Endothelial cell (in vitro differentiated cells): ENCODE results near the gene EXOC2. TPM values are rescaled to one million over a fixed set of nuclear protein-coding genes. Genes with fewer than 3 reads are reported as not detected.

Experiments used
- DNase-seq: peaks from one replicate; pipeline ENCODE4 v3.0.0; 2021; ENCODE audit warnings: low spot score
- H3K27ac Mint-ChIP-seq: one replicate; pipeline ENCODE4 v1.8.0; 2021; ENCODE audit warnings: mixed read lengths, inconsistent platforms; ENCODE audit not compliant: unreplicated experiment
- H3K27me3 Mint-ChIP-seq: one replicate; pipeline ENCODE4 v1.8.0; 2021; ENCODE audit warnings: mild to moderate bottlenecking, moderate library complexity, mixed read lengths, inconsistent platforms; ENCODE audit not compliant: unreplicated experiment
- H3K36me3 Mint-ChIP-seq: one replicate; pipeline ENCODE4 v1.8.0; 2021; ENCODE audit warnings: mild to moderate bottlenecking, low read depth, mixed read lengths, inconsistent platforms; ENCODE audit not compliant: unreplicated experiment
- H3K4me1 Mint-ChIP-seq: one replicate; pipeline ENCODE4 v1.8.0; 2021; ENCODE audit warnings: mild to moderate bottlenecking, mixed read lengths, inconsistent platforms; ENCODE audit not compliant: unreplicated experiment
- H3K4me3 Mint-ChIP-seq: one replicate; pipeline ENCODE4 v1.8.0; 2021; ENCODE audit warnings: mild to moderate bottlenecking, mixed read lengths, inconsistent platforms; ENCODE audit not compliant: unreplicated experiment
- H3K9me3 Mint-ChIP-seq: one replicate; pipeline ENCODE4 v1.8.0; 2021; ENCODE audit warnings: mixed read lengths, inconsistent platforms; ENCODE audit not compliant: unreplicated experiment
- total RNA-seq: library from RNA; stranded (reverse); fragmentation: NEBNext Ultra II Directional; extraction: Animal tissue kit (Norgen Biotek cat#: 25700); gene quantifications from one replicate; pipeline ENCODE4 v1.2.1, GENCODE V29; 2021; ENCODE audit not compliant: unreplicated experiment
- TF ChIP-seq, protein P1 (sequence below): fragments of 200-600 bp; sonication (generic); IDR thresholded peaks from one replicate; pipeline ENCODE4 v1.5.0; 2021; ENCODE audit warnings: antibody characterized with exemption; ENCODE audit not compliant: unreplicated experiment

Gene EXOC2
- total RNA-seq, 1 donor from 2014 or later: 34.6 TPM

DNA sequence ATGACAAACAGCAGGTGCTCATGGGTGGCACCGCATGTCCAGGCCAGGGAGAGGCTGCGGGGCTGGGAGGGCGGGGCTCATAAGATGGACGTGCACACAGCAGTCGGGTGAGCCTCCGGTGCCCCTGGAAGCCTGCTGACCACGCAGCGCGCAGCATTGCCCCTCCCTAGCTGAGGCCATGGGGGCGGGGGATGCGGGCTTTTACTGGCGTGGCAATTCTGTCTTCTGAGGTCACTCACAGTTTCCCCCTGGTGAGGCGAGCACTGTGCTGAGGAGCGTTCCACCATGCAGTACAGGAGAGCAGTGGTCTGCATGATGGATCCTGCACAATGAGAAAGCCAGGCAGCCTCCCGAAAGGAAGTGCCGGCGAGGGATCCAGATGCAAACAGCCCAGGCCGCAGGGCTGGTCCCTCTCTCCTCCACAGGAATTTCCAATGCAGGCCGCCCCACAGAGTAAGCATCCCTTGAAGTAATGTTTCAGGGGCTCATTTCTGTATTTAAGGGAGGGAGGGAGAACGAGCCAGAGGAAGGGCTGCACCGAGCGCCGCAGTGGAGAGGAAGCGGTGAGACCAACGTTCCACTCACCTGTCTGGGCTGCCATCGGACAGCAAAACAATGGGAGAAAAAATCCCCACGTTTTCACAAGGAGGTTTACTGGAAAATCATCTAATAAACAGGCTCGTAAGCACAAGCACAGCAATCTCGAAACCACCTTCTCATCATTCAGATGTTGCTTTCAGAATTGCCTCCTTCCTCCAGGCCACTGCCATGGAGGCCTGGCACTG is 245.4 kb downstream of the EXOC2 start:
- peaks cover 8% of the 10 kb centered on the region for H3K36me3 Mint-ChIP-seq
- H3K9me3 Mint-ChIP-seq: peaks cover 5% of the 10 kb centered on the region
- TF ChIP-seq, protein P1, sequence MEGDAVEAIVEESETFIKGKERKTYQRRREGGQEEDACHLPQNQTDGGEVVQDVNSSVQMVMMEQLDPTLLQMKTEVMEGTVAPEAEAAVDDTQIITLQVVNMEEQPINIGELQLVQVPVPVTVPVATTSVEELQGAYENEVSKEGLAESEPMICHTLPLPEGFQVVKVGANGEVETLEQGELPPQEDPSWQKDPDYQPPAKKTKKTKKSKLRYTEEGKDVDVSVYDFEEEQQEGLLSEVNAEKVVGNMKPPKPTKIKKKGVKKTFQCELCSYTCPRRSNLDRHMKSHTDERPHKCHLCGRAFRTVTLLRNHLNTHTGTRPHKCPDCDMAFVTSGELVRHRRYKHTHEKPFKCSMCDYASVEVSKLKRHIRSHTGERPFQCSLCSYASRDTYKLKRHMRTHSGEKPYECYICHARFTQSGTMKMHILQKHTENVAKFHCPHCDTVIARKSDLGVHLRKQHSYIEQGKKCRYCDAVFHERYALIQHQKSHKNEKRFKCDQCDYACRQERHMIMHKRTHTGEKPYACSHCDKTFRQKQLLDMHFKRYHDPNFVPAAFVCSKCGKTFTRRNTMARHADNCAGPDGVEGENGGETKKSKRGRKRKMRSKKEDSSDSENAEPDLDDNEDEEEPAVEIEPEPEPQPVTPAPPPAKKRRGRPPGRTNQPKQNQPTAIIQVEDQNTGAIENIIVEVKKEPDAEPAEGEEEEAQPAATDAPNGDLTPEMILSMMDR: no peak
- no peak overlapping the region for H3K27ac Mint-ChIP-seq
- H3K4me3 Mint-ChIP-seq: no peak overlapping the region
- no peak for DNase-seq
- peaks cover 8% of the 10 kb centered on the region for H3K27me3 Mint-ChIP-seq
- no peaks in the 10 kb centered on the region for H3K4me1 Mint-ChIP-seq

DNA sequence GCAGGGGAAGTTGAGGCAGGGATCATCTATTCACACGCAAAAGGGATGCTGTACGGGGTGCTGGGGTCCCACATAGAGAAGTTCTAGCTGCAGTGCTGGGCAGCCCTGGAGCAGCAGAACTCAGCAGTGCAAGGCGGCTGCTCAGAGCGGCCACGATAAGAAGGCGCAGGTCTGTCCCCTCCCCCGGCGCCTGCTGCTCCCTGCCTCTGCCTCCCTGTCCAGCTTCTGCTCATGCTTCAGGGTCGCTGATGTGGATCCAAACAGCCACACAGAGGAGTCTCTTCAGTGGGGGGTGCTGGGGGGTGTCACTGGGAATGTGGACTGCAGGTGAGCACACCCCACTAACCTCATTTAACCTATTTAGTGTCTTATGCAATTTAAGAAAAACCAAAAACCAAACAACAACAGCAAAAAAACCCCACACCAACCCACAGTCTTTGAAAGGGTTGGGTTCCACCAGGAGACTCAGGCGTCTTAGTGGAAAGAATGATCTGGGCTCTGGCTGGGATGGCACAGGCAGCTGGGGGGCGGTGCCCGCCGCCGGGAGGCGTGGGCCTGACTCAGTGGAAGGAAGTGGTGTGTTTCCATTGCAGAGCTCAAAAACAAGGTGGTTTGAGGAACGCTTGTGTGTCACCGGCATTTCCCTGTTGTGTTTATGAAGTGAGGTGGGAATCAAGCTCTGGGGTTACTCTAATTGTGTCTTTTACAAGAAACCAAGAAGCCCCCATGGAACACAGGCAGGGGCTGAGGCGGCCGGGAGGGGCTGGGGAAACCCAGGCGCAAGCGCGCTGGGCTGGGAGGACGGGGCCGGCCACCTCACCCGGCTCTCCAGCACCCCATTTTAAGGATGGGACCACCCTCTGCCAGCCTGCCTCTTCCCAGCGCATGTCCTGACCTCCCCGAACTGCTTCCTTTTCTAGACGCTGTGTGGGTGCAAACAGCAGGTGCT is 246.2 kb downstream of the EXOC2 start:
- Mint-ChIP-seq H3K27ac (no peak overlapping the region), H3K36me3 (peaks cover 8% of the 10 kb centered on the region), H3K9me3 (peaks cover 5% of the 10 kb centered on the region), H3K4me1 (no peaks in the 10 kb centered on the region), H3K27me3 (peaks cover 8% of the 10 kb centered on the region), H3K4me3 (no peak overlapping the region)
- TF ChIP-seq, protein P1: no peak
- DNase-seq: no peak

GRCh38 chr6:445571-446417 is 247.1 kb downstream of the EXOC2 start:
- H3K4me1 Mint-ChIP-seq: no peaks in the 10 kb centered on the region
- H3K4me3 Mint-ChIP-seq: no peak overlapping the region
- TF ChIP-seq, protein P1: no peak
- H3K27me3 Mint-ChIP-seq: peaks cover 8% of the 10 kb centered on the region
- DNase-seq: no peak
- peaks cover 8% of the 10 kb centered on the region for H3K36me3 Mint-ChIP-seq
- H3K27ac Mint-ChIP-seq: no peak overlapping the region
- peaks cover 5% of the 10 kb centered on the region for H3K9me3 Mint-ChIP-seq

DNA sequence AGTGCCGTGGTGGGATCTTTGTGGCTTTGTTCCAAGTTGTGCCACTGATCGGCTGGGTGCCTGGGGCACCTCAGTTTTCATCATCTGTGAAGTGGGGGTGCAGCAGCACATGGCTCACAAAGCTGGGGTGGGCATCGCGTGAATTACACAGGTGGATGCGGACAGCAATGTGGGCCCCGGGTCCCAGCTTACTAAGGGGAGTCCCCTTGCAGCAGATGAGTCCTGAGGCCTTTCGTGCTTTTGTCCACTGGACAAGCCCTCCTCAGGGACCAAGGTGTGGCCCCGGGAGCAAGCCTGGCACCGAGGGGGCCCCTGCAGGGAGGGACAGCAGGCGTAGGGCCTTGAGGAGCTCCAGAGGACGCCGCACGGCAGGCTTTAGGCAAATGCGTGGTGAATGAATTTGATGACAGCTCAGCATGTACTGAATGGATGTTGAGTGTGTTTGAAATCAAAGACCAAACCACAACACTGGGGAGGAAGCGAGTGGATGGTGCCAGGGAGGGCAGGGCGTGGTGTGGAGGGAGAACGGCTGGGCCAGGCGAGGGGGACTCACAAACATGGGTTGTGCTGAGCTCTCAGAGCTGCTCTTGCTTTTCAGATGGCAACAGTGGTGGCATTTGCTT is 248.2 kb downstream of the EXOC2 start:
- Mint-ChIP-seq H3K36me3 (peaks cover 8% of the 10 kb centered on the region), H3K27me3 (peaks cover 6% of the 10 kb centered on the region), H3K27ac (no peak overlapping the region), H3K9me3 (peaks cover 5% of the 10 kb centered on the region), H3K4me1 (no peaks in the 10 kb centered on the region), H3K4me3 (no peak overlapping the region)
- DNase-seq: no peak
- TF ChIP-seq, protein P1: no peak
